ENCODE results near the gene LRRC25. TPM values are rescaled to one million over a fixed set of nuclear protein-coding genes. Genes with fewer than 3 reads are reported as not detected.

The LRRC25 gene
- total RNA-seq, 1 donor from 2014 or later = not detected

DNA sequence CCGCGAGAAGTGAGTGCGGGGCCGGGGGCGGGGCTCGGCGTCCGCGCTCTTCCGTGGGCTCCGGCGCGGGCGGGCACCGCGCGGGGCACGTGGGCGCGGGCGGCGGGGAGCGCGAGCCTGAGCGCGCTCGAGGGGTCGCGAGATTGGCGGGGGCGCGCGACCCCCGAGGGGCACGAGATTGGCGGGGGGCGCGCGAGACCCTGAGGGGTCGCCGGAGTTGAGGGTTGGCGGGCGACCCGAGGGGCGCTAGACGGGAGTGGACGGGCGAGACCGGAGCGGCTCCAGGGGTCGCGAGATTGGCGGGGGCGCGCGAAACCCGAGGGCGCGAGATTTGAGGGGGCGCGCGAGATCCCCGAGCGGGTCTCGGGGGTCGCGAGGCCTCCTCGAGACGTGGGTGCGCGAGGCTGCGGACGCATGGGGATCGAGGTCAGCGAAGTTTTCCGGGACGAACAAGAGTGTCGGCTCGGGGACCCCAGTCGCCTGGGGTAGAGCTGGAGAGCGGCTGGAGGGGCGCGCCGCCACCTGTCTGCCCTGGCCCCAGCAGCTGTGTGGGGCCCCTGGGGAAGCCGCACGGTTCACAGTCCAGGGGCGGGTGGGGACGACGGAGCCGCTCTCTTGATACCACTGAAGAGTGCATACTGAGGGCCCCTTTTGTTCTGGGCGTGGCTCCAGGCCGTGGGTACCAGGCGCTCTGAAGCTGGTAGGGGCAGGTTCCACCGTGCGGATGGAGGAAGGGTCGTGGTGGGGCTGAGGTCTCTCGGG, 22.5 kb upstream of the LRRC25 start:
- no peak for DNase-seq (ENCODE audit: low spot score)
- Mint-ChIP-seq H3K27me3 (ENCODE audit: unreplicated experiment) (peaks cover 32% of the 10 kb centered on the region), H3K4me3 (ENCODE audit: unreplicated experiment) (peak overlapping the region; percentile 90), H3K9me3 (ENCODE audit: unreplicated experiment) (no peaks in the 10 kb centered on the region), H3K27ac (ENCODE audit: unreplicated experiment) (peak overlapping the region; percentile 72), H3K36me3 (ENCODE audit: low read depth, unreplicated experiment) (no peaks in the 10 kb centered on the region), H3K4me1 (ENCODE audit: unreplicated experiment) (peaks cover 17% of the 10 kb centered on the region)
- no peak for TF ChIP-seq CTCF (IDR thresholded peaks at IDR 0.05; ENCODE audit: unreplicated experiment)

- DNase-seq (ENCODE audit: low spot score) = peak; percentile 84
- peaks cover 32% of the 10 kb centered on the region for H3K27me3 Mint-ChIP-seq (ENCODE audit: unreplicated experiment)
- H3K4me1 Mint-ChIP-seq (ENCODE audit: unreplicated experiment) = peaks cover 17% of the 10 kb centered on the region
- peak; percentile 23 for TF ChIP-seq CTCF (IDR thresholded peaks at IDR 0.05; ENCODE audit: unreplicated experiment)
- peak within 1 kb of the TSS; percentile 90 for H3K4me3 Mint-ChIP-seq (ENCODE audit: unreplicated experiment)
- no peaks in the 10 kb centered on the region for H3K36me3 Mint-ChIP-seq (ENCODE audit: low read depth, unreplicated experiment)
- peak within 1 kb of the TSS; percentile 57 for H3K27ac Mint-ChIP-seq (ENCODE audit: unreplicated experiment)
- no peaks in the 10 kb centered on the region for H3K9me3 Mint-ChIP-seq (ENCODE audit: unreplicated experiment)
These were observed 21.8 kb upstream of the LRRC25 start, which contains the start of gene SSBP4 for GRCh38 chr19:18419195-18419698. TSS of gene SSBP4 (plus strand) at chr19:18419398. CDS start at chr19:18419649, 251 bp downstream.

DNA sequence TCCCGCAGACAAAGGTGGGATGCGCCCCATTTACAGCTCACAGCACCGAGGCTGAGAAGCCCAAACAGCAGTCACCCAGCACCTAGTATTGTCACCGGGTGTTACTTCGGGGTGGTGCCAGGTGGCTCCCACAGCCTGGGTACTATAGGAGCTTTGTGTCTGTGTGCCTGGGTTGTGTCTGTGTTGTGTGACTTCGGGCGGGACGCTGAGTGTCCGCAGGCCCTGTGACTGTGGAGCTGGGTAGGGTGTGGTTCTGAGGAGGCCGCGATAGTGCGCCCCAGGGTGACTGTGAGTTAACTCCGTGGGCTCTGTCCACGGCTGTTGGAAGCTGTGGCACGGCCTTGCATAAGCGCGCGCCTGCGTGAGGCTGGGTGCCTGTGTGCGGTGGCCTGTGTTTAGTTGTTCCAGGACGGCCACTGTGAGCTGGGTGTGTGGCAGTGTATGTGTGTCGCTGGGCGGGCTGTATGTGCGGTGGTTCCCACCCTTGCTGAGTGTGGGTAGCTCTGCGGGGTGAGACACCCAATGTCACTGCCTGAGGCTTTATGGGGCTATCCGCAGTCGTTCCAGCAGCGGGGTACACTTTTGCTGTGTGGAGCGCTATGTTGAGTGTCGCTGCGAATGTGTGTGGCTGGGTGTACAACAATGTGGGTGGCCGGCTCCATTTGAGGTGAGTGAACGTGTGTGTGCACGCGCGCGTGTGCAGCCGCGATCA, 21.2 kb upstream of the LRRC25 start:
- Mint-ChIP-seq H3K27ac (ENCODE audit: unreplicated experiment) (peak overlapping the region; percentile 57), H3K9me3 (ENCODE audit: unreplicated experiment) (no peaks in the 10 kb centered on the region), H3K4me1 (ENCODE audit: unreplicated experiment) (peaks cover 14% of the 10 kb centered on the region), H3K36me3 (ENCODE audit: low read depth, unreplicated experiment) (no peaks in the 10 kb centered on the region), H3K4me3 (ENCODE audit: unreplicated experiment) (peak overlapping the region; percentile 83), H3K27me3 (ENCODE audit: unreplicated experiment) (peaks cover 29% of the 10 kb centered on the region)
- DNase-seq (ENCODE audit: low spot score) = no peak
- no peak for TF ChIP-seq CTCF (IDR thresholded peaks at IDR 0.05; ENCODE audit: unreplicated experiment)

- DNase-seq (ENCODE audit: low spot score) = no peak
- peaks cover 29% of the 10 kb centered on the region for H3K27me3 Mint-ChIP-seq (ENCODE audit: unreplicated experiment)
- no peaks in the 10 kb centered on the region for H3K36me3 Mint-ChIP-seq (ENCODE audit: low read depth, unreplicated experiment)
- no peak for TF ChIP-seq CTCF (IDR thresholded peaks at IDR 0.05; ENCODE audit: unreplicated experiment)
- H3K9me3 Mint-ChIP-seq (ENCODE audit: unreplicated experiment) = no peaks in the 10 kb centered on the region
- H3K4me1 Mint-ChIP-seq (ENCODE audit: unreplicated experiment) = peaks cover 14% of the 10 kb centered on the region
- H3K27ac Mint-ChIP-seq (ENCODE audit: unreplicated experiment) = peak overlapping the region; percentile 61
- H3K4me3 Mint-ChIP-seq (ENCODE audit: unreplicated experiment) = peak overlapping the region; percentile 83
These were observed 20.6 kb upstream of the LRRC25 start for GRCh38 chr19:18418029-18418482.
